PC-3 (cell line): Measurements from ENCODE around the gene TLE6.

ENCODE experiments used
- EZH2 ChIP-seq: fragments of 300-600 bp; sonication (generic); IDR thresholded peaks from one replicate; pipeline ENCODE4 v1.6.1; 2017; ENCODE audit warnings: antibody characterized with exemption, mild to moderate bottlenecking, low read length; ENCODE audit not compliant: unreplicated experiment
- EZH2phosphoT487 ChIP-seq: fragments of 300-600 bp; sonication (generic); IDR thresholded peaks from 2 replicates; pipeline ENCODE4 v1.6.1; 2018; ENCODE audit warnings: mild to moderate bottlenecking, antibody characterized with exemption, low read length, borderline replicate concordance

GRCh38 chr19:3027981-3028304, 50.6 kb downstream of the TLE6 start:
- TF ChIP-seq EZH2 (no peak), EZH2phosphoT487 (no peak)
